Measurements from ENCODE around the gene KRTAP22-1. TPM values are rescaled to one million over a fixed set of nuclear protein-coding genes. Genes with fewer than 3 reads are reported as not detected.

Gene KRTAP22-1
- total and polyA plus RNA-seq, 4 experiments from 2014 or later = not detected

Other genes starting within 250 kb of the KRTAP22-1 start
- gene KRTAP13-2, start 228.8 kb upstream of the KRTAP22-1 start, total RNA-seq = not detected
- not detected for gene KRTAP13-2, start 228.8 kb upstream of the KRTAP22-1 start, polyA plus RNA-seq
- gene KRTAP13-1, start 205.1 kb upstream of the KRTAP22-1 start, total RNA-seq = not detected
- not detected for gene KRTAP13-1, start 205.1 kb upstream of the KRTAP22-1 start, polyA plus RNA-seq
- gene KRTAP13-3, start 175.2 kb upstream of the KRTAP22-1 start, total RNA-seq = not detected
- gene KRTAP13-3, start 175.2 kb upstream of the KRTAP22-1 start, polyA plus RNA-seq = not detected
- gene KRTAP13-4, start 170.9 kb upstream of the KRTAP22-1 start, total RNA-seq = not detected
- not detected for gene KRTAP13-4, start 170.9 kb upstream of the KRTAP22-1 start, polyA plus RNA-seq
- gene KRTAP15-1, start 160.8 kb upstream of the KRTAP22-1 start, total RNA-seq = not detected
- gene KRTAP15-1, start 160.8 kb upstream of the KRTAP22-1 start, polyA plus RNA-seq = not detected
- gene KRTAP19-1, start 120.7 kb upstream of the KRTAP22-1 start, total RNA-seq = not detected
- not detected for gene KRTAP19-1, start 120.7 kb upstream of the KRTAP22-1 start, polyA plus RNA-seq
- not detected for gene KRTAP19-2, start 113.7 kb upstream of the KRTAP22-1 start, total RNA-seq
- not detected for gene KRTAP19-2, start 113.7 kb upstream of the KRTAP22-1 start, polyA plus RNA-seq
- gene KRTAP19-3, start 109.1 kb upstream of the KRTAP22-1 start, total RNA-seq = not detected
- not detected for gene KRTAP19-3, start 109.1 kb upstream of the KRTAP22-1 start, polyA plus RNA-seq
- gene KRTAP19-4, start 103.9 kb upstream of the KRTAP22-1 start, total RNA-seq = not detected
- not detected for gene KRTAP19-4, start 103.9 kb upstream of the KRTAP22-1 start, polyA plus RNA-seq
- gene KRTAP19-5, start 98.9 kb upstream of the KRTAP22-1 start, total RNA-seq = not detected
- not detected for gene KRTAP19-5, start 98.9 kb upstream of the KRTAP22-1 start, polyA plus RNA-seq
- gene KRTAP19-6, start 59.2 kb upstream of the KRTAP22-1 start, total RNA-seq = not detected
- gene KRTAP19-6, start 59.2 kb upstream of the KRTAP22-1 start, polyA plus RNA-seq = not detected
- gene KRTAP19-7, start 39.8 kb upstream of the KRTAP22-1 start, total RNA-seq = not detected
- not detected for gene KRTAP19-7, start 39.8 kb upstream of the KRTAP22-1 start, polyA plus RNA-seq
- gene KRTAP22-2, start 10.7 kb upstream of the KRTAP22-1 start, total RNA-seq = not detected
- not detected for gene KRTAP22-2, start 10.7 kb upstream of the KRTAP22-1 start, polyA plus RNA-seq
- gene KRTAP6-3, start 8.6 kb upstream of the KRTAP22-1 start, total RNA-seq = not detected
- not detected for gene KRTAP6-3, start 8.6 kb upstream of the KRTAP22-1 start, polyA plus RNA-seq
- gene KRTAP6-2, start 2.2 kb upstream of the KRTAP22-1 start, total RNA-seq = not detected
- gene KRTAP6-2, start 2.2 kb upstream of the KRTAP22-1 start, polyA plus RNA-seq = not detected
- gene KRTAP6-1, start 12.8 kb downstream of the KRTAP22-1 start, total RNA-seq = not detected
- not detected for gene KRTAP6-1, start 12.8 kb downstream of the KRTAP22-1 start, polyA plus RNA-seq
- not detected for gene KRTAP20-1, start 15.3 kb downstream of the KRTAP22-1 start, total RNA-seq
- not detected for gene KRTAP20-1, start 15.3 kb downstream of the KRTAP22-1 start, polyA plus RNA-seq
- gene KRTAP20-4, start 19.5 kb downstream of the KRTAP22-1 start, total RNA-seq = not detected
- gene KRTAP20-4, start 19.5 kb downstream of the KRTAP22-1 start, polyA plus RNA-seq = not detected
- not detected for gene KRTAP20-2, start 34.1 kb downstream of the KRTAP22-1 start, total RNA-seq
- gene KRTAP20-2, start 34.1 kb downstream of the KRTAP22-1 start, polyA plus RNA-seq = not detected
- not detected for gene KRTAP20-3, start 41.8 kb downstream of the KRTAP22-1 start, total RNA-seq
- gene KRTAP20-3, start 41.8 kb downstream of the KRTAP22-1 start, polyA plus RNA-seq = not detected
- gene KRTAP21-3, start 117.7 kb downstream of the KRTAP22-1 start, total RNA-seq = not detected
- not detected for gene KRTAP21-3, start 117.7 kb downstream of the KRTAP22-1 start, polyA plus RNA-seq
- not detected for gene KRTAP21-2, start 146.2 kb downstream of the KRTAP22-1 start, total RNA-seq
- not detected for gene KRTAP21-2, start 146.2 kb downstream of the KRTAP22-1 start, polyA plus RNA-seq
- not detected for gene KRTAP21-1, start 154.3 kb downstream of the KRTAP22-1 start, total RNA-seq
- not detected for gene KRTAP21-1, start 154.3 kb downstream of the KRTAP22-1 start, polyA plus RNA-seq
- gene KRTAP8-1, start 212.2 kb downstream of the KRTAP22-1 start, total RNA-seq = not detected
- not detected for gene KRTAP8-1, start 212.2 kb downstream of the KRTAP22-1 start, polyA plus RNA-seq
- not detected for gene KRTAP7-1, start 228.7 kb downstream of the KRTAP22-1 start, total RNA-seq
- gene KRTAP7-1, start 228.7 kb downstream of the KRTAP22-1 start, polyA plus RNA-seq = not detected

All from CD4-positive, alpha-beta memory T cell (primary cell).